RWPE2 (cell line): ENCODE data around the gene OR51E1.

Source experiments
- ATAC-seq: fragments of 200-7000 bp; cut with Tn5 transposase; 3 replicates; pipeline ENCODE4 v1.9.1; 2021; ENCODE audit warnings: low read depth
- DNase-seq: peaks from one replicate; pipeline ENCODE4 v3.0.0-alpha.2; 2020; ENCODE audit warnings: low spot score
- H3K27ac ChIP-seq: fragments of 450-650 bp; 2 replicates; pipeline ENCODE4 v1.5.1; 2017; ENCODE audit warnings: mild to moderate bottlenecking; ENCODE audit not compliant: poor library complexity, severe bottlenecking
- H3K27me3 ChIP-seq: fragments of 250-450 bp; sonication (Bioruptor Pico); 2 replicates; pipeline ENCODE4 v1.5.1; 2021; ENCODE audit warnings: mild to moderate bottlenecking, moderate library complexity; ENCODE audit not compliant: insufficient read depth, poor library complexity, severe bottlenecking
- H3K36me3 ChIP-seq: fragments of 250-450 bp; sonication (Bioruptor Pico); 2 replicates; pipeline ENCODE4 v1.5.1; 2020; ENCODE audit warnings: low read depth, mild to moderate bottlenecking, moderate library complexity
- H3K4me1 ChIP-seq: fragments of 250-450 bp; sonication (Bioruptor Pico); 2 replicates; pipeline ENCODE4 v1.5.1; 2021; ENCODE audit warnings: mild to moderate bottlenecking, moderate library complexity; ENCODE audit not compliant: insufficient read depth, poor library complexity, severe bottlenecking
- H3K4me3 ChIP-seq: fragments of 250-450 bp; sonication (Bioruptor Pico); 2 replicates; pipeline ENCODE4 v1.5.1; 2021; ENCODE audit warnings: mild to moderate bottlenecking, moderate library complexity; ENCODE audit not compliant: severe bottlenecking
- H3K9me3 ChIP-seq: fragments of 250-450 bp; sonication (Bioruptor Pico); 2 replicates; pipeline ENCODE4 v1.5.1; 2021; ENCODE audit warnings: mild to moderate bottlenecking, moderate library complexity; ENCODE audit not compliant: severe bottlenecking
- TF ChIP-seq, protein P1 (sequence below): fragments of 450-650 bp; IDR thresholded peaks from one replicate; pipeline ENCODE4 v1.5.1; 2017; ENCODE audit warnings: mild to moderate bottlenecking, moderate library complexity; ENCODE audit not compliant: poor library complexity, severe bottlenecking

OR51E1 gene

GRCh38 chr11:4639931-4640330, 3.9 kb upstream of the OR51E1 start:
- Histone ChIP-seq H3K9me3 (no peaks in the 10 kb centered on the region), H3K4me3 (no peak overlapping the region), H3K27me3 (no peaks in the 10 kb centered on the region), H3K36me3 (no peaks in the 10 kb centered on the region), H3K27ac (no peak overlapping the region), H3K4me1 (no peaks in the 10 kb centered on the region)
- TF ChIP-seq, protein P1, sequence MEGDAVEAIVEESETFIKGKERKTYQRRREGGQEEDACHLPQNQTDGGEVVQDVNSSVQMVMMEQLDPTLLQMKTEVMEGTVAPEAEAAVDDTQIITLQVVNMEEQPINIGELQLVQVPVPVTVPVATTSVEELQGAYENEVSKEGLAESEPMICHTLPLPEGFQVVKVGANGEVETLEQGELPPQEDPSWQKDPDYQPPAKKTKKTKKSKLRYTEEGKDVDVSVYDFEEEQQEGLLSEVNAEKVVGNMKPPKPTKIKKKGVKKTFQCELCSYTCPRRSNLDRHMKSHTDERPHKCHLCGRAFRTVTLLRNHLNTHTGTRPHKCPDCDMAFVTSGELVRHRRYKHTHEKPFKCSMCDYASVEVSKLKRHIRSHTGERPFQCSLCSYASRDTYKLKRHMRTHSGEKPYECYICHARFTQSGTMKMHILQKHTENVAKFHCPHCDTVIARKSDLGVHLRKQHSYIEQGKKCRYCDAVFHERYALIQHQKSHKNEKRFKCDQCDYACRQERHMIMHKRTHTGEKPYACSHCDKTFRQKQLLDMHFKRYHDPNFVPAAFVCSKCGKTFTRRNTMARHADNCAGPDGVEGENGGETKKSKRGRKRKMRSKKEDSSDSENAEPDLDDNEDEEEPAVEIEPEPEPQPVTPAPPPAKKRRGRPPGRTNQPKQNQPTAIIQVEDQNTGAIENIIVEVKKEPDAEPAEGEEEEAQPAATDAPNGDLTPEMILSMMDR = no peak
- DNase-seq (no peak), ATAC-seq (no peak)

DNA sequence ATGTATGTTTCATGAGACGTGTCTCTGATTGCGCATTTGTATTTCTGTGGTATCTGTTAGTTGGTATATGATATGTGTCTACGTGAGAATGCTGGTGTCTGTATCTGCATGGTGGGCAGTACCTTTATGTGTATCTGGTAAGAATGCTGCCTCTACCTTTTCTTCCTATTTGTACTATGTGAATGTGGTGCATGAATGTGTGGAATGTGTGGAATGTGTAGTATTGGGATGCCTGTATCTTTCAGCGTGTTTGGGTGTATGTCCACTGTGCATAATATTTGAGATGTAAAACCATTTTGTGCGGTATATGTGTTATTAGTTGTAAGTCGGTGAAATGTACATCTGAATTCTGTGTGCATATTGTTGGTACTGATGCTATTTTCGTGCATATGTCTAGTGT, 2.3 kb upstream of the OR51E1 start:
- TF ChIP-seq, protein P1 = no peak
- ATAC-seq (no peak; the same call in 2 of the 3 replicates), DNase-seq (no peak)
- Histone ChIP-seq H3K4me3 (no peak overlapping the region), H3K4me1 (no peaks in the 10 kb centered on the region), H3K9me3 (no peaks in the 10 kb centered on the region), H3K36me3 (no peaks in the 10 kb centered on the region), H3K27me3 (no peaks in the 10 kb centered on the region), H3K27ac (no peak overlapping the region)

DNA sequence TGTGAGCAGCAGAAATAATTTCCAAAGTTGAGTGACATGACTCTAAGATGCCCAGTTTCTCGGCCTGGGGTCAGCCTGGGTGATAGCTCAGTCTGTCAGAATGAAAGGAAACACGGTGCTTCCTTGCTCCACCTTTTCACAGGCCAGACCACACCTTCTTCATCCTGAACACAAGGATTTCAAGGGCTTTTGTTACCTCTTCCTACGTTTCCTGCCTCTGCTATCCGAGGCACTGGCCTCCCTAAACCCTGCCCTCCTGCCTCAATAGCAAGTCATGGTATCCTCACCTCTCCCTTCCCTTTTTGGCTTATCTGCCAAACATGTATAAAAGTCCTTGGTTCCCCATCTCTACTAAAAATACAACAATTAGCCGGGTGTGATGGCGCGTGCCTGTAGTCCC, 1.7 kb upstream of the OR51E1 start:
- Histone ChIP-seq H3K27me3 (no peaks in the 10 kb centered on the region), H3K4me3 (no peak overlapping the region), H3K9me3 (no peaks in the 10 kb centered on the region), H3K4me1 (no peaks in the 10 kb centered on the region), H3K27ac (no peak overlapping the region), H3K36me3 (no peaks in the 10 kb centered on the region)
- ATAC-seq (no peak), DNase-seq (no peak)
- TF ChIP-seq, protein P1 = no peak

GRCh38 chr11:4643076-4643475, 706 bp upstream of the OR51E1 start:
- Histone ChIP-seq H3K36me3 (no peaks in the 10 kb centered on the region), H3K4me3 (no peak overlapping the region), H3K4me1 (no peaks in the 10 kb centered on the region), H3K27ac (no peak overlapping the region), H3K9me3 (no peaks in the 10 kb centered on the region), H3K27me3 (no peaks in the 10 kb centered on the region)
- ATAC-seq (no peak), DNase-seq (no peak)
- TF ChIP-seq, protein P1 = no peak

DNA sequence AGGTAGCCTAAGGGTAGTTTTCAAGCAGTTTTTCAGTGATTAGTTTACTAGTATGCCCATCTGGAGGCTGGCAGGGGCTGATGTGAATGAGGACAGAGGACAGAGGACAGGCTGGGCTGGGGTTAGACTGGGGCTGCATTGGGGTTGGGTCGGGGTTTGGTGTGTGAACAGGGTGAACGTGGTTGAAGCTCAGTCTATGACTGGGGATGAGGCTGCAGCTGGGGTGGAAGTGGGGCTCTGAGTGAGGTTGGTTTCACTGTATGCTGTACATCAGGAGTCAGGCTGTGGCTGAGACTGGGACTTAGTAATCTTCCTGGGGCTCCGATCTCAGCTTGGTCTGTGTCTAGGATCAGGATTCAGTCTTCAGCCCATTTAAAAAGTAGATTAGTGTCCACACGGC, 451 bp downstream of the OR51E1 start:
- DNase-seq = no peak
- Histone ChIP-seq H3K27me3 (no peaks in the 10 kb centered on the region), H3K27ac (no peak overlapping the region), H3K4me3 (no peak overlapping the region), H3K9me3 (no peaks in the 10 kb centered on the region), H3K36me3 (no peaks in the 10 kb centered on the region), H3K4me1 (no peaks in the 10 kb centered on the region)
- 0 out of 3 replicates have a peak, but pooled peaks have one; percentile 29 for ATAC-seq
- TF ChIP-seq, protein P1 = no peak
